22Rv1 (cell line): Measurements from ENCODE around the gene CERS2.

Experiments
- ZFX ChIP-seq: fragments of 450-650 bp; IDR thresholded peaks from 2 replicates; pipeline ENCODE4 v1.6.1; 2017; ENCODE audit warnings: antibody characterized with exemption, borderline replicate concordance
- TF ChIP-seq, protein P1 (sequence below): fragments of 450-650 bp; IDR thresholded peaks from 2 replicates; pipeline ENCODE4 v1.5.1; 2017; ENCODE audit warnings: mild to moderate bottlenecking

DNA sequence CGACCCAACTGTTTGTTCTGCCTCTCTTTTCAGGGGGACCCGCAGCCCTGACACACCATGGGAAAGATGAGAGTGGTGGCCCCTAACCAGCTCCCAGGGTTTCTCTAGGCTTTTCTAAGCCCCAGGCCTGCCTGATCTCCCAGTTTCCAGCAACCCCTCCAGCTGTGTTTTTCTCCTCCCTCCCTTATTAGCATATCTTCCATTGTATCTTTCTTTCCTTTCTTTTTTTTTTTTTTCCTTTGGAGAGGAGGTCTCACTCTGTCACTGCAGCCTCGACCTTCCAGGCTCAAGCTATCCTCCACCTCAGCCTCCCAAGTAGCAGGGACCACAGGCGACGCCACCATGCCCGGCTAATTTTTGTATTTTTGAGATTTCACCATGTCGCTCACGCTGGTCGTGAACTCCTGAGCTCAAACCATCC, 1.8 kb upstream of the CERS2 start:
- TF ChIP-seq, protein P1, sequence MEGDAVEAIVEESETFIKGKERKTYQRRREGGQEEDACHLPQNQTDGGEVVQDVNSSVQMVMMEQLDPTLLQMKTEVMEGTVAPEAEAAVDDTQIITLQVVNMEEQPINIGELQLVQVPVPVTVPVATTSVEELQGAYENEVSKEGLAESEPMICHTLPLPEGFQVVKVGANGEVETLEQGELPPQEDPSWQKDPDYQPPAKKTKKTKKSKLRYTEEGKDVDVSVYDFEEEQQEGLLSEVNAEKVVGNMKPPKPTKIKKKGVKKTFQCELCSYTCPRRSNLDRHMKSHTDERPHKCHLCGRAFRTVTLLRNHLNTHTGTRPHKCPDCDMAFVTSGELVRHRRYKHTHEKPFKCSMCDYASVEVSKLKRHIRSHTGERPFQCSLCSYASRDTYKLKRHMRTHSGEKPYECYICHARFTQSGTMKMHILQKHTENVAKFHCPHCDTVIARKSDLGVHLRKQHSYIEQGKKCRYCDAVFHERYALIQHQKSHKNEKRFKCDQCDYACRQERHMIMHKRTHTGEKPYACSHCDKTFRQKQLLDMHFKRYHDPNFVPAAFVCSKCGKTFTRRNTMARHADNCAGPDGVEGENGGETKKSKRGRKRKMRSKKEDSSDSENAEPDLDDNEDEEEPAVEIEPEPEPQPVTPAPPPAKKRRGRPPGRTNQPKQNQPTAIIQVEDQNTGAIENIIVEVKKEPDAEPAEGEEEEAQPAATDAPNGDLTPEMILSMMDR = no peak
- TF ChIP-seq ZFX = no peak
